Upper lobe of right lung (tissue), 1 donor: ENCODE data around the gene CEP112. TPM values are rescaled to one million over a fixed set of nuclear protein-coding genes. Genes with fewer than 3 reads are reported as not detected.

ENCODE experiments used
- ATAC-seq: fragments of 200-7000 bp; cut with Tn5 transposase; one replicate; pipeline ENCODE4 v1.9.1; 2020; ENCODE audit warnings: mild to moderate bottlenecking, moderate library complexity
- DNase-seq: peaks from one replicate; pipeline ENCODE4 v3.0.0-alpha.2; 2020
- H3K27ac ChIP-seq: fragments of 200-600 bp; one replicate; pipeline ENCODE4 v1.8.0; 2022
- H3K27me3 ChIP-seq: fragments of 200-600 bp; one replicate; pipeline ENCODE4 v1.8.0; 2022; ENCODE audit warnings: mild to moderate bottlenecking
- H3K36me3 ChIP-seq: fragments of 200-600 bp; one replicate; pipeline ENCODE4 v1.8.0; 2022
- H3K4me1 ChIP-seq: fragments of 200-600 bp; one replicate; pipeline ENCODE4 v1.8.0; 2022
- H3K4me3 ChIP-seq: fragments of 200-600 bp; one replicate; pipeline ENCODE4 v1.8.0; 2022; ENCODE audit warnings: mild to moderate bottlenecking
- H3K9me3 ChIP-seq: fragments of 200-600 bp; one replicate; pipeline ENCODE4 v1.8.0; 2022
- intact Hi-C: fragments of 100-400 bp; cut with DNase I; formaldehyde crosslinking; loops from one replicate; pipeline ENCODE4 v1.11.0; 2022
- long read RNA-seq: library from polyadenylated mRNA; unstranded; transcript quantifications from one replicate; pipeline ENCODE4 v2.0.0, GENCODE V29; 2021
- total RNA-seq: library from RNA; stranded (reverse); fragmentation: NEBNext Ultra II Directional; extraction: Animal tissue kit (Norgen Biotek cat#: 25700); gene quantifications from one replicate; pipeline ENCODE4 v1.2.1, GENCODE V29; 2021
- TF ChIP-seq, protein P1 (sequence below): fragments of 200-600 bp; IDR thresholded peaks from one replicate; pipeline ENCODE4 v1.8.0; 2022; ENCODE audit warnings: antibody characterized with exemption
- donor health status: DM: no; HTN: yes; CAD: no; lungs with severe emphysema.

Gene CEP112
- 32.9 TPM for total RNA-seq
- long read RNA-seq, transcript CEP112-202 (27 exons, 3,517 nt), result major isoform, 9 of 43 reads
- long read RNA-seq, partial matches to known transcripts, result 3 of 43 reads
- long read RNA-seq, other reads (novel, unspliced or antisense), result 27 of 43 reads

GRCh38 chr17:66191593-66192377, at the start of gene CEP112:
Gene CEP112 (minus strand): TSS chr17:66192133.
- Histone ChIP-seq H3K27me3 (no peaks in the 10 kb centered on the region), H3K4me3 (peak within 1 kb of the TSS; percentile 75), H3K4me1 (peaks cover 11% of the 10 kb centered on the region), H3K9me3 (no peaks in the 10 kb centered on the region), H3K36me3 (no peaks in the 10 kb centered on the region), H3K27ac (peak within 1 kb of the TSS; percentile 82)
- intact Hi-C loops, result no loop called here
- ATAC-seq, result peak; percentile 92
- TF ChIP-seq, protein P1, sequence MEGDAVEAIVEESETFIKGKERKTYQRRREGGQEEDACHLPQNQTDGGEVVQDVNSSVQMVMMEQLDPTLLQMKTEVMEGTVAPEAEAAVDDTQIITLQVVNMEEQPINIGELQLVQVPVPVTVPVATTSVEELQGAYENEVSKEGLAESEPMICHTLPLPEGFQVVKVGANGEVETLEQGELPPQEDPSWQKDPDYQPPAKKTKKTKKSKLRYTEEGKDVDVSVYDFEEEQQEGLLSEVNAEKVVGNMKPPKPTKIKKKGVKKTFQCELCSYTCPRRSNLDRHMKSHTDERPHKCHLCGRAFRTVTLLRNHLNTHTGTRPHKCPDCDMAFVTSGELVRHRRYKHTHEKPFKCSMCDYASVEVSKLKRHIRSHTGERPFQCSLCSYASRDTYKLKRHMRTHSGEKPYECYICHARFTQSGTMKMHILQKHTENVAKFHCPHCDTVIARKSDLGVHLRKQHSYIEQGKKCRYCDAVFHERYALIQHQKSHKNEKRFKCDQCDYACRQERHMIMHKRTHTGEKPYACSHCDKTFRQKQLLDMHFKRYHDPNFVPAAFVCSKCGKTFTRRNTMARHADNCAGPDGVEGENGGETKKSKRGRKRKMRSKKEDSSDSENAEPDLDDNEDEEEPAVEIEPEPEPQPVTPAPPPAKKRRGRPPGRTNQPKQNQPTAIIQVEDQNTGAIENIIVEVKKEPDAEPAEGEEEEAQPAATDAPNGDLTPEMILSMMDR, result no peak
- DNase-seq, result peak; percentile 89

DNA sequence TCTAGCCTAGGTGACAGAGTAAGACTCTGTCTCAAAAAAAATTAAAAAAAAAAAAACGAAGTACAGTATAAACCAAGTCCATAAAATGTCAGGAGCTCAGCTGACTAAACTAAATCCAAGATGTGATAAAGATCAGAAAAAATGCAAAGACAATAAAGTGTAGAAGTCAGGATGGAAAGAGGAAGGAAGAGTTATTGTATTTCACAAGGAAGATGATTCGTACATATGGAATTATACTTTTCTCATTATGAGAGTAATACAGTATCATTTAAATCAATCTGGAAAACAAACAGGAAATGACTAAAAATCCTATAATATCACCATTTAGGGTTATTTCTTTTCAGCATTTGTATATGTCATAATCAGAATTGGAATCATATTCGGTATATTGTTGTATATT, 48.7 kb upstream of the CEP112 start:
- ATAC-seq (no peak), DNase-seq (no peak)
- Histone ChIP-seq H3K4me1 (no peaks in the 10 kb centered on the region), H3K27ac (no peak overlapping the region), H3K27me3 (no peaks in the 10 kb centered on the region), H3K36me3 (no peaks in the 10 kb centered on the region), H3K4me3 (no peak overlapping the region), H3K9me3 (no peaks in the 10 kb centered on the region)
- intact Hi-C loops, result no loop called here
- TF ChIP-seq, protein P1, result no peak

- TF ChIP-seq, protein P1, result no peak
- no peaks in the 10 kb centered on the region for H3K27me3 ChIP-seq
- H3K4me3 ChIP-seq, result no peak overlapping the region
- DNase-seq (no peak), ATAC-seq (no peak)
- no peaks in the 10 kb centered on the region for H3K36me3 ChIP-seq
- intact Hi-C loops, result no loop called here
- no peaks in the 10 kb centered on the region for H3K9me3 ChIP-seq
- no peak overlapping the region for H3K27ac ChIP-seq
- H3K4me1 ChIP-seq, result no peaks in the 10 kb centered on the region
These were observed 48.1 kb upstream of the CEP112 start for GRCh38 chr17:66240013-66240412.

- TF ChIP-seq, protein P1, result no peak
- no peak for ATAC-seq
- no peak overlapping the region for H3K4me3 ChIP-seq
- intact Hi-C loops, result no loop called here
- no peaks in the 10 kb centered on the region for H3K4me1 ChIP-seq
- H3K27ac ChIP-seq, result no peak overlapping the region
- H3K27me3 ChIP-seq, result no peaks in the 10 kb centered on the region
- no peaks in the 10 kb centered on the region for H3K36me3 ChIP-seq
- no peak for DNase-seq
- H3K9me3 ChIP-seq, result no peaks in the 10 kb centered on the region
These were observed 43.6 kb upstream of the CEP112 start for GRCh38 chr17:66235377-66235994.

DNA sequence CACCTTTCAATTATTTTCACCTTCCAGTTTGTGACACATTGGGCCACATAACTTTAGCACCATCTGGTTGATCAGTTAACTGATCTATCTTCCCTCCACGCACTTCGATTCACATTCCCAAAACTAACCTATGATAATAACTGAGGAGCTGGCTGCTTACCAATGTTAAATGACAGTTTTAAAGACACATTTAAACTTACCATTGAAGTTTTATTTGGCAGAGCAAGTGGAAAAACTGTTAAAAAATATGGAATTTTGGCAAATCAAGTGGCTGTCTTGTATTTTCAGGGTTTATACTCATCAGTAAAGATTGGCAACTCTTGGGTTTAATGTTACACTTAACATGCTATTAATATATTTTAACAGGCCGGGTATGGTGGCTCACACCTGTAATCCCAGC, 42.7 kb upstream of the CEP112 start:
- DNase-seq (no peak), ATAC-seq (no peak)
- TF ChIP-seq, protein P1, result no peak
- no peaks in the 10 kb centered on the region for H3K36me3 ChIP-seq
- no peaks in the 10 kb centered on the region for H3K27me3 ChIP-seq
- H3K27ac ChIP-seq, result no peak overlapping the region
- H3K9me3 ChIP-seq, result no peaks in the 10 kb centered on the region
- no peaks in the 10 kb centered on the region for H3K4me1 ChIP-seq
- intact Hi-C loops, result no loop called here
- no peak overlapping the region for H3K4me3 ChIP-seq
